GM04503 (cell line): ENCODE measurements around the gene ADM.
"Not testable (repeated sequence)": the region's sequence is repeated elsewhere in the genome, so short reads cannot be mapped to it uniquely, and the experiment has no call there.

Source experiments
- DNase-seq: peaks from one replicate; pipeline ENCODE4 v3.0.0-alpha.2; 2012; ENCODE audit warnings: low read depth

Gene ADM, protein sequence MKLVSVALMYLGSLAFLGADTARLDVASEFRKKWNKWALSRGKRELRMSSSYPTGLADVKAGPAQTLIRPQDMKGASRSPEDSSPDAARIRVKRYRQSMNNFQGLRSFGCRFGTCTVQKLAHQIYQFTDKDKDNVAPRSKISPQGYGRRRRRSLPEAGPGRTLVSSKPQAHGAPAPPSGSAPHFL

DNA sequence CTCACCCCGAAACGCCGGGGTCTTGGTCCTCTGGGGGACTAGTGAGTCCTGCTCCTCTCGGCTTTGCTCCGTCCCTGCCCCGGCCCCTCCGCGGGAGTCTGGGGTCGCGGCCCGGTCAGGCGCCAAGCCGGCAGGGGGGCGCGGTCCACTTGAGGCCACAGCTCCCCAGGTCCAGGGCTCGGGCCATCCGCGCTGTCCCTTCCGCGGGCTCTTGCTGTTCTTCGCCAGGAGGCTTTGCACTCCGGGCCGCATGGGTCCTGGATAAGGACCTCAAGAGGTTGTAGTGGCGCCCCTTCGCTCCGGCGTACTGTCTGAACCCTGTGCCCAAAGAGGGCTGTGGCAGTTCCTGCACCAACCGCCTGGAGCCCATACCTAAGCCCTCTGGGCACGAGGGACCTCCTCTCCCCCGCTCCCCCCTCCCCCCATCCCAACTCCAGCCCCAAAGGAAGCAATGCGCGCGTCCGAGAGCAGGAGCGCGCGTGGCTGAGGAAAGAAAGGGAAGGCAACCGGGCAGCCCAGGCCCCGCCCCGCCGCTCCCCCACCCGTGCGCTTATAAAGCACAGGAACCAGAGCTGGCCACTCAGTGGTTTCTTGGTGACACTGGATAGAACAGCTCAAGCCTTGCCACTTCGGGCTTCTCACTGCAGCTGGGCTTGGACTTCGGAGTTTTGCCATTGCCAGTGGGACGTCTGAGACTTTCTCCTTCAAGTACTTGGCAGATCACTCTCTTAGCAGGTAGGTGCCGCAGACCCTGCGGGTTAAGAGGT lies at the start of gene ADM:
Gene ADM (plus strand): TSS at position 579 of the 767 bp plus-strand sequence. CDS start 628 bp downstream, outside the sequence.
- DNase-seq, result peak; percentile 83

DNA sequence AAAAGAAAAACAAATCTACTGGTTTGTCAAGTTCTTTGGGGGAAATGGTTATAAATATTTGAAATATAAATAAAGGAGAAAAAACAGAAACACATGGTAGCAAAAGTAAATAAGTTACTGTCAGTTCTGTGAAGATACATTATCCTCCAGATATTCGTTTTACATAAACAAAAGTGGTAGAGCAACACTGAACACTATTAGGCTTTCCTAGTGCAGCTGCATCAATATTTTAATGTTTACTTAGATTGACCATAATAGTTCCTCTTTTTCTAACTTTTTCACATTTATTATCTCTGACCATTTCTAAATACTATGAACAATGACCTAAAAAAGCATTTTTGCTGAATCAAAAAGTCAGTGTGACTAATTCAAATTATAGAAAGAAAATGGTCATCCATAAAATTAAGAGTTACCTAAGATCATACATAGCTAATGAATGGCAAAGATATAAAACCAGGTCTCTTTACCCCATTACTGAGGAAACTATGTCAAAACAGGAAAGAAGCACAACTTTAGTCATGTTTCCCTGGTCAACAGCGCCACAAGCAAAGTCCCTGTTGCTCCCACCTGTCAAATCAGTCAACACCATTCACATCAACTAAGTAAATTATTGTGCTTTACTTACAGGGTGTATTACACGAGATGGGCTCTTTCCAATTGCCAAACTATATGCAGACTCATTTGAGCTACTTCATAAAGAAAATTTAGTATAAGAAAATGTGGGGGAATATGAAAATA lies 49.3 kb upstream of the ADM start:
- DNase-seq, result no peak

DNA sequence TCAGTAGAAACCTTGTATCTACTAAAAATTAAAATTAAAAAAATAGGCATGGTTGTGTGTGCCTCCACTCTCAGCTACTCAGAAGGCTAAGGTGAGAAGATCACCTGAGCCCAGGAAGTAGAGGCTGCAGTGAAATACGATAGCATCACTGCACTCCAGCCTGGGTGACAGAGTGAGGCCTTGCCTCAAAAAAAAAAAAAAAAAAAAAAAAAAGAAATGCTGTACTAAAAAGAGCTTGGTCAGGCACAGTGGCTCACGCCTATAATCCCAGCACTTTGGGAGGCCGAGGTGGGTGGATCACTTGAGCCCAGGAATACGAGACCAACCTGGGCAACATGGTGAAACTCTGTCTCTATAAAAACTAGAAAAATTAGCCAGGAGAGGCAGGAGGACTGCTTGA lies 47.4 kb upstream of the ADM start:
- no peak for DNase-seq

DNA sequence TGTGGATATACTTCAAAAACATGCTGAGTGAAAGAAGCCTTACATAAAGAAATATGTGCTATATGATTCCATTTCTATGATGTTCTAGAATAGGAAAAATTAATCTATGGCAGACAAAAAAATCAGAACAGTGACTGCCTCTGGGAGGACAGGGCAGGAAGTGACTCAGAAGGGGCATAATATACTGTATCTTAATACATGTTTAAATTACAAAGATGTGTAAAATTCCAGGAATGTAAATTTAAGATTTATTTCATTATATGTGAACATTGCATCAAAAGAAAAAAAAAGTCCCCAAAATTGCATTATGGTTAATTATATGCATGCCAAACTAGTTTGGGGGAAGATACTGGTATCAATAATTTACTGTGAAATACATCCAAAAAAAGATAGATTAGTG lies 43.1 kb upstream of the ADM start:
- DNase-seq, result no peak

DNA sequence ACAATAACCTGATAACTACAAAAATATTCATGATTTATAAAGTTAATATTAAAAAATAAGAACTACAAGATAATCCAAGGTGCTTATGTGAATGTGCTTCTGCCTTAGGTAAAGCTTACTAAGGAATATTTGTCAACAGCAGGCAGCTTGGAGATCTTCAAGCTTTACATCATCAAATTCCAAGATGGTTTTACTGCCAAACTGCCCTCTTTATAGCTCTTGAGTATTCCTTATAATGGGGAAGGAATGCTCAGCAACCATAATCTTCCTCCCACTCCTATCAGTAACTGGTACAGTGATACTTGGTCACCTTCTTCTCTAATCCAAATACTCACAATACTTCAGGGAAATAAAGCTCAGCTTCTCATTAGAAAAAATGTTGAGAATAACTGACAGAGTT lies 40.9 kb upstream of the ADM start:
- peak; percentile 68 for DNase-seq

DNA sequence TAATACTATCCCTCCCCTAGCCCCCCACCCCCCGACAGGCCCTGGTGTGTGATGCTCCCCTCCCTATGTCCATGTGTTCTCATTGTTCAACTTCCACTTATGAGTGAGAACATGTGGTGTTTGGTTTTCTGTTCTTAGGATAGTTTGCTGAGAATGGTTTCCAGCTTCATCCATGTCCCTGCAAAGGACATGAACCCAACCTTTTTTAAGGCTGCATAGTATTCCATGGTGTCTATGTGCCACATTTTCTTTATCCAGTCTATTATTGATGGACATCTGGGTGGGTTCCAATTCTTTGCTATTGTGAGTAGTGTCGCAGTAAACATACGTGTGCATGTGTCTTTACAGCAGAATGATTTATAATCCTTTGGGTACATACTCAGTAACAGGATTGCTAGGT lies 40.2 kb upstream of the ADM start:
- DNase-seq, result not testable (repeated sequence)

DNA sequence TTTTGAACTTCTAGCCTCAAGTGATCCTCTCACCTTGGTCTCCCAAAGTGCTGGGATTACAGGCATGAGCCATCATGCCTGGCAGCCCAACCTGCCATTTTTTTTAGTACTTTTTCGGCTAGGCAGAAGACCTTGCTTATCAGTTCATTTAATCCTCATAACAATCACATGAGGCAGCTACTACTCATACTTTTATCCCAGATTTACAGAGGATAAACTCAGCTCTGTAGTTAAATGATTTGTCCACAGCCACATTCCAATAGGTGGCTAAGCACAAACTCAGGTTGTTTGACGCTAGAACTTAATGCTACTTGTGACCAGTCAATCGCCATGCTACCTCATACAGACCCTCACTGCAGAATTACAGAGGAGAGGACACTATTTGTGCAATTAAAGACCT lies 38.9 kb upstream of the ADM start:
- no peak for DNase-seq

DNA sequence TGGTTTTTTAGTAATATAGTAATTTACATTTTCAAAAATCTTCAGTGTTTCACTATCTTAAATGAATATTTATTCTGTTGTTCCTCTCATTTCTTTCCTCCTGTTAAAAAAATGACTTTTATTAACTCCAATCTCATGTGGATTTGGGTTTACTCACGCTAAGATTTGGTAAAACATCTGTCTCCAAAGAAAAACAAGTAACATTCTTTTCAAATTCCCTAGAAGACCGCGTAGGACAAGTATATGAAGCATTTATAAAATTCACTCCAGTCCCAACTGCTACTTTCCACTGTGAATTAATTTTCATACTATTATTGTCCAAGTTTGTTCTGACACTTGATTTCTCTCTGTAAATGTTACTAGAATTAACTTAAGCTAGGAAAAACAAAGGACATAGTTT lies 37.1 kb upstream of the ADM start:
- DNase-seq, result peak; percentile 30

DNA sequence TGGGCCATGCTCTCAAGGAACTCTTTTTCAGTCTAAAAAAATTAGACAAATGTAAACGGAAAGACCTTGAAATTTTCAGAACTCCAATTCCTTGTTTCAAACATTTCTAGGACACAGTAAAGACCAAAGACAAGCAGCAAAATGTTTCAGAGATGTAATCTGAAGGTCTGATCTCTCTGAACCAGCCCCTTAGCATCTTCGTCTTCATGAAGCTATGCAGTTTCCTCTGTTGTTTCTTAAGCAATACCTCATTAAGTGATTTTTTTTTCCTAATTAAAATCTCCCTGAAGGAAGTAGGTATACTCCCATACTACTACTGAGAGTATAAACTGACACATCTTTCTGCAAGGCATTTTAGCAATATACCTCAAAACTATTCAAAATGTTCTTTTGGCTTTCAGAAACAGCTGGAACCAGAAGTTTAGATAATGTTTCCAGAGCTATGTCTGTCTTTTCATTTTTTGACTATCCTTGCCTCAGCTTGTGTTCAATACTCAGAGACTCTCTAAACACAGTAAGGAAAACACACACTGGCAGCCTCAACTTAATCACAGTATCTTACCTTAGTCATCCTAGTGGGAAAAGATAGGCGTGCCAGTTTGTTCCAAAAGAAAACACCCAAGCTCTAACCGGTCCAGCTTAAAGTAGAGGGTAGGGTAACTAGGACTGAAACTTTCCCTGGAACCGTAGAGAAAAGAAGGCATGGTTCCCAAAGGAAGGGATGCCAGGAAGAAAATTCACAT lies 36.0 kb upstream of the ADM start:
- DNase-seq, result no peak

DNA sequence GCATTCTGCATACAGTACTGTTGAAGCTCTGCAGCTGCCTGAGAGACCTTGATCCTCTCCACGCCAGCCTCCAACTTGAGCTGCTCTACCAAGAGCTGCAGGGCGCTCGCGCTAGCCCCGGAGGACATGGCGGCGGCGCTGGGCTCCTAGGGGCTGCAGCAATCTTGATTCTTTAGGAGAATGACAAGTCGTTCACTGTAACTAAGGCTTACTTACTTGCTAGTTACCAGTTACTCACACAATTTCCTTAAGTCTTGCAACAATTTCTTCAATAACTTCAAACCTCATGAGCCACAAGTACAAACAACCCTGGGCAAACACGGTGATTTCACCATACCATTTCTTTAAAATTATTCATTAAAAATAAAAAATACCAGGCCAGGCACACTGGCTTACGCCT lies 32.7 kb upstream of the ADM start:
- DNase-seq, result no peak

DNA sequence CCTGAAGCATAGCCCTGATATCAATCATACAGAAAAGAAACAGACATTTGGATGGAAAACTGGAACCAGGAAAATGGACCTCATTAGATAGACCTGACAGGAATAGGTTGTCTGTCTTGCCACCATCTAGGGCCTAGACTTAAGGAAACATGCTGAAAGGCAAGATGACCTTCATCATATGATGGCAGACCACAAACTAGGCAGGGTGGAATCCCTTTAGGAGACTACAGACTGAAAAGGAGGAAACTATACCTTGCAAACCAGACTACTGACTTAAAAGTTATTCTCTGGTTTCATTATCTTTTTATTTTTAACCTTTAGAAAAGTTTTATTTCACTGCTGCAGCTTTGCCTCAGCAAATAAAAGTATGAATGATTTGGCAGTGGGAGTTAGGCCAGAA lies 31.1 kb upstream of the ADM start:
- DNase-seq, result no peak

DNA sequence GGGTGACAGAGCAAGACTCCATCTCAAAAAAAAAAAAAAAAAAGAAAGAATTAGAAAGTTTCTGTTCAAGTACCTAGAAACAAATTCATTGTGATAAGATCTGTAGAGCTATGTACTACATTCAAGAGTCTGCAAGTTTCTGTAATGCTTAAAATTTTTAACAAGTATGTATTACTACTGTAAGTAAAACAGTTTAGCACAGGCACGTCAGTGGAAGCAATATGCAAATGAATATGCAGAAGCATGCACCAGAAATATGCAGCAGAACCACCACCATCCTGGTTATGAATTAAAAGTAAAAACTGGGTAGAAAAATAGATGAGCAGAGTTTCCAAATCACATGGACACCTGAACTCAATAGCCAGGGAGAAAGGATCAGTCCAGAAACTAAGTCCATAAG lies 30.1 kb upstream of the ADM start:
- no peak for DNase-seq

DNA sequence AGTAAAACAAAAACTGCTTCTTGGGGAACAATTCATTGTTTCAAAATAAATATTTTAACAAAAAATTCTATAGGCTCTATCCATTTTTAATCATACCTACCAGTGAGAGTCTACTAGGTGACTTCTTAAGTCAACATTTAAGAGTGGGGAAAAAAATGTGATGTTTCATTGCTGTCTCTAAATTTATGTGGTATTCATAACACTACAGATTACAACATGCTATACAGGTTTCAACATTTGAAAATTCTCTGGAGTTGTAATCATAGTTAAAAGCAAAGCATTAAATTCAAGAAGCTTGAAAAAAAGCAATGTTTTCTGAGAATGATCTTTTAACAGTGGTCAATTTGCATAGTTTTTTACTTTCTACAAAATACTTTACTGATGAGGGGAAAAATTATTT lies 29.2 kb upstream of the ADM start:
- no peak for DNase-seq

DNA sequence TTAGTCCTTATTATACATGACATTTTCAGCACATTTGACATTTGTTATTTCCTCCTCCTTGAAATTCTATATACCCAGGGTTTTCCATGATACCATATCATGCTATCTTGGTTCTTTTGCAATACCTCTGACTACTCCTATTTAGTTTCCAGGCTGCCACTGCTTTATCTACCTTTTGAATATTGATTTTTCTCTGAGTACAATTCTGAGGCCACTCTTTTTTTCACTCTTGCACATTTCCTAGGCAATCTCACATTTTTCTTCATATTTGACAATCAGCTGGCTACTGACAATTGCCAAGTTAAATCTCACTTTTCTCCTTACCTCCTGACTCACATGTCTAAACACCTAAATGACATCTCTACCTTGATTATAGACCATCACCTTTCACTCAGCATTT lies 22.8 kb upstream of the ADM start:
- DNase-seq, result no peak

DNA sequence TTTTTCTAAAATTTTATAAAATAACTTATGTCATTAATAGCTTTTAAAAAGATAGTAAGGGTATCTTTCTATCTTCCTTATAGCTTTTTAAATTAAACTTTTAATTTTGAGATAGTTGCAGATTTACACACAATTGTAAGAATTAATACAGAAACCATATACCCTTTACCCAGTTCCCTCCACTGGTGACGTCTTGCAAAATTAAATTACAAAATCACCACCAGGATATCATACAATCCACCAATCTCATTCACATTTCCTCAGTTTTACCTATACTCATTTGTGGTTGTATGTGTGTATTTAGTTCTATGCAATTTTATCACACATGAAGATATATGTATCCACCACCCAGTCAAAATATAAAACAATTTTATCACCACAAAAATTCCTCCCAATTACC lies 20.9 kb upstream of the ADM start:
- no peak for DNase-seq

DNA sequence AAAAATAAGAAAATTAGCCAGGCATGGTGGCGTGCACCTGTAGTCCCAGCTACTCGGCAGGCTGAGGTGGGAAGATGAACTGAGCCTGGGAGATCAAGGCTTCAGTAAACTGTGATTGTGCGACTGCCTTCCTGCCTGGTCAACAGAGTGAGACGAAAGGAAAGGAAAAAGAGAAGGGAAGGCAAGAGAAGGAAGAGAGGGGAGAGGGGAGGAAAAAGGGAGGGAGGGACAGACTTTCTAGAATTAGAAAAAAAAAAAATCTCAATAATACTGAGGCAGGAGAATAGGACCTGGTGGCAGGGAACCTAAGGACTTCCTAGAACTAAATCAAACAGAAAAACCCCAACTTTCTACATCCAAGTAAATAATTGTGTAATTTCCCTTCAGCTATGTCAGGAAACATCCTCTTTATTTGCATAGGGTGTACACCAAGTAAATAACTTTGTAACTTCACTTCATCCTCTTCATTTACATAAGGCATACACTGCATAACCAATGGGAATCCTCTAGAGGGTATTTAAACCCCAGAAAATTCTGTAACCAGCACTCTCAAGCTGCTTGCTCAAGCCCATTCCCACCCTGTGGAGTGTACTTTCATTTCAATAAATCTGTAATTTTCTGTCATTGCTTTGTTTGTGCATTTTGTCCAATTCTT lies 19.6 kb upstream of the ADM start:
- DNase-seq, result no peak

DNA sequence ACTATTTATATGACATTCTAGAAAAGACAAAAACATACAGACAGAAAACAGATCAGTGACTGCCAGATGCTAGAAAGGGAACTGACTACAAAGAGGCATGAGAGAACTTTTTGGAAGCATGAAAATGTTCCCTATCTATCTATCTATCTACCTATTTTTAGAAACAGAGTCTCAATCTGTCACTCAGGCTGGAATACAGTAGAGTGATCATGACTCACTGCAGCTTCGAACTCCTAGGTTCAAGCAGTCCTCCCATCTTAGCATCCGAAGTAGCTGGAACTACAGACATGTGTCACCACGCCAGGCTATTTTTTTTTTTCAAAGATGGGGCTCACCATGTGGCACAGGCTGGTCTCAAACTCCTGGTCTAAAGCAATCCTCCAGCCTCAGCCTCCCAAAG lies 17.7 kb upstream of the ADM start:
- DNase-seq, result no peak

DNA sequence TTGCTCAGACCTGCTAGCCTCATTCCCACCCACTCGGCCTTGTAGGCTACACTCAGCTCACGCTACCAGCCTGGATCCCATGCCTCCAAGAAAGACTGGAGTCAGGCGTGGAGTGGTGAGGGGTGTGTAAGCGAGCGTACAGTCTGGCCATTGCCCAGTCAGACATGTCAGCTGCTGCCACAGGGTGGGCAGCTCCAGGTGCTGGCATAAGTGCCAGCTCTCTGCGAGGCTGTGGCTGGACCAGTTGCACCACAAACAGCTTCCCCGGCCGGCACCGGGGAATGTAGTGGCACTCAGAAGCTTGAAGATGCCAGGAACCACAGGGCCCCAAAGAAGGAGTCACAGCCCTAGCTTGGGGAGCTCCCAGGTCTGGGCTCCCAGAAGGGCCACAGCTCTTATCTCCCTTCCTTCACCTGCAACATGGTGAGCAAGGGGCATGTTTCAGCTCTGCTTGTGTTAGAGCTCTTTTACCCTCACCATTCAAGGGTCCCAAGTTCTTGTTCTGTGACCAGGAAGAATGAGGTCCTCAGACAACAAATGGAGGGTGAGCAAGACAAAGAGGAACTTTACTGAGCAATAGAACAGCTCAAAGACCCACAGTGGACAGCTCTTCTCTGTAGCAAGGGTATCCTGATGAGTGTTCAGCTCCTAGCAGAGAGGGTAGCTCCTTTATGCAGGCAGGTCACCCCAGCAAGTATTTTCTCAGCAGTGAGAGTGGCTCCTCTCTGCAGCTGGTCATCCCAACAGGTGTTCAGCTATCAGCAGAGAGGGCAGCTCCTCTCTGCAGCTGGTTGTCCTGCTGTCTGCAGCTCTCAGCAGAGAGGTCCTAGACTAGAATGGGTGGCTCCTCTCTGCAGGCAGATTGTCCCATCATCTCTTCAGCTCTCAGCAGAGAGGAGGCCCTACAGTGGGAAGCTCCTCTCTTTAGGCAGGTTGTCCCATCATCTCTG lies 16.8 kb upstream of the ADM start:
- DNase-seq, result no peak

DNA sequence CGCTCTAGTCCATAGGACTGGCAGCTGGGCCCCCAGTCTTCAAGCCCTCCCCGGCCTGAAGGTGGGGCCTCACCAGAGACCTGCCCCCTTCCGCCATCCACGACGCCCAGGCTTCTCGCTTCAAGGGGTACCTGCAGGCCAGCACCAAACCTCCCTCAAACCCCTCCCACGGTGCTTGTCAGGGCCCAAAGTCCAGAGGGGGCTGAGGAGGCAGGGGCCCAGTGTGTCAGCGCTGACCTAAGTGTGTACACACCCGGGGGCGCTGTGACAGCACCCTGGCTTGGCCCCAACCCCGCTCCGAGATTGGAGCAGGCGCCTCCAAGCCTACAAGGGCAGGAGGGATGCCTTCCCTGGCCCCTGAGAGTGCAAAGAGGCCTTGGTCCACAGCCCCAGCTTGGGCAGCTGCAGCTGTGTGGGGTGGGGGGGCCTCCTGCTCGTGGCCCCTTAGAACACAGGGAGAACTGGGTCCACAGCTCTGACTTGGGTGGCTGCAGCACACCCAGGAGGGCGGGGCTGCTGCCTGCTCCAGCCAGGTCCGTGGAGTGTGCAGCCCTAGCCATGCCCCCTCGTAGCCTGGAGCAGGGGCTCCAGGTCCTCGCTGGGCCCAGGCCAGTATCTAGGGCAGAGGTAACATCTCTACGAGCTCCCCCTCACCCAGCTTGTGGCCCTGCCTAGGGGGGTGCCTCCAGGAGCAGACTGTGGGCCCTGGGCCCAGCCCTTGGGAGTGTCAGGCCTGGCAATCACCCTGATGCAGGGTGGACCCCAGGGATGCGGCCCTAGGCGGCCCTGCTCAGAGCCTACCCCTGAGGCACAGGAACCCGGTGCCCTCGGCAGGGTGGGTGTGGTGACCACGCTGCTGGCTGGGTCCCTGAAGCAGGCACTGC lies 15.8 kb upstream of the ADM start:
- DNase-seq, result no peak
